Measurements from ENCODE around the gene C19orf12.

DNA sequence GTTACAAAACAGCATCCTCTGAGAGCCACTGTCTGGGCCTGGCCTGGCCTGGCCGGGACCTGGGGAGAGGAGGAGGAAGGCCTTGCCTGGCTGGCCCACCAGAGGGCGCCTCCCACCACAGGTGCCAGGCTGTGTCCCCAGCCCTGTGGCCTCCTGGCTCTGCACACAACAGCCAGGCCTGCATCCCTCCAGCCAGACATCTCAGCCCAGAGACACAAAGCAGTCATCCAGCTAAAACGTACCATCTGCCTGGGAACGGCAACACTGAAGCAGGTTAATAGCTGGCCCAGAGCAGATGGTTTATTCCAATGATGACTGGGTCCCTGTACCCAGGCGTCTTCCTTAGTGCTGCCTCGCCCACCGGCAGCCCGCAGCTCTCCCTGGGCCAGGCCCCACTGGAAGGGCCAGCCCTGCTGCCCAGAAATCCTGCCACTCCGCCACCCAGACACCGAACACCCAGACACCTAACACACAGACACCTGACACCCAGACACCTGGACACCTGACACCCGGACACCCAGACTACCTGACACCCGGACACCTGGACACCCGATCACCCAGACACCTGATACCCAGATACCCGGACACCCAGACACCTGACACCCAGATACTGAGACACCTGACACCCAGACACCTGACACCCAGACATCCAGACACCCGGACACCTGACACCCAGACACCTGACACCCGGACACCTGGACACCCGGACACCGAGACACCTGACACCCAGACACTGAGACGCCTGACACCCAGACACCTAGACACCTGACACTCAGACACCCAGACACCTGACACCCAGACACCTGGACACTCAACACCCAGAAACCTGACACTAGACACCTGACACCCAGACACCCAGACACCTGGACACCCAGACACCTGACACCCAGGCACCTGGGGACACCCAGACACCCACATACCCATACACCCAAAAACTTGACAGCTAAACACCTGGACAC lies 20.1 kb downstream of the C19orf12 start:
- TF ChIP-seq CTCF (IDR thresholded peaks at IDR 0.05) (peak; percentile 79 to 94 (median 84)), POLR2A (IDR thresholded peaks at IDR 0.05; ENCODE audit: low read depth) (no peak), POLR2AphosphoS5 (IDR thresholded peaks at IDR 0.05) (peak; percentile 52 to 73)

Data from esophagus muscularis mucosa (tissue), 3 donors.